Epithelial cell of proximal tubule (primary cell): ENCODE data around the gene MRS2. TPM values are rescaled to one million over a fixed set of nuclear protein-coding genes. Genes with fewer than 3 reads are reported as not detected.

ENCODE experiments used
- DNase-seq: peaks from one replicate; pipeline ENCODE4 v3.0.0-alpha.2; 2011; ENCODE audit warnings: low read depth
- H3K4me3 ChIP-seq: 2 replicates; pipeline ENCODE4 v1.5.1; 2011; ENCODE audit warnings: low read depth, mild to moderate bottlenecking, low read length
- CTCF ChIP-seq: conservative IDR thresholded peaks from 2 replicates; pipeline ENCODE4 v1.5.1; 2012; ENCODE audit warnings: low read depth, mild to moderate bottlenecking, low read length
- total RNA-seq: library from RNA; depleted of rRNA; stranded (reverse); fragments of >200 nt; gene quantifications from 2 replicates; pipeline ENCODE4 v1.2.3, GENCODE V29; 2015

MRS2 gene
- total RNA-seq, 1 donor from 2014 or later: 38.3 TPM

GRCh38 chr6:24436979-24437378 lies 34.2 kb downstream of the MRS2 start:
- DNase-seq: no peak
- no peak for TF ChIP-seq CTCF
- H3K4me3 ChIP-seq: no peak overlapping the region

- H3K4me3 ChIP-seq: no peak overlapping the region
- no peak for DNase-seq
- no peak for TF ChIP-seq CTCF
Observed at GRCh38 chr6:24439858-24440539, 37.3 kb downstream of the MRS2 start.

- TF ChIP-seq CTCF: no peak
- H3K4me3 ChIP-seq: no peak overlapping the region
- DNase-seq: no peak
Observed at GRCh38 chr6:24440897-24441598, 38.3 kb downstream of the MRS2 start.

- H3K4me3 ChIP-seq: no peak overlapping the region
- no peak for TF ChIP-seq CTCF
- DNase-seq: no peak
Observed at GRCh38 chr6:24441599-24441904, 38.8 kb downstream of the MRS2 start.

GRCh38 chr6:24444588-24444987 lies 41.9 kb downstream of the MRS2 start:
- no peak overlapping the region for H3K4me3 ChIP-seq
- no peak for DNase-seq
- no peak for TF ChIP-seq CTCF

GRCh38 chr6:24445704-24446103 lies 43.0 kb downstream of the MRS2 start:
- no peak overlapping the region for H3K4me3 ChIP-seq
- no peak for TF ChIP-seq CTCF
- no peak for DNase-seq

GRCh38 chr6:24446670-24447069 lies 43.9 kb downstream of the MRS2 start:
- H3K4me3 ChIP-seq: no peak overlapping the region
- no peak for DNase-seq
- TF ChIP-seq CTCF: no peak
